GM18502 (cell line): ENCODE measurements around the gene TGM5.

ENCODE experiments used
- ATAC-seq: cut with Tn5 transposase; IDR thresholded peaks from one replicate; pipeline ENCODE4 v1.9.1; 2021; ENCODE audit warnings: mild to moderate bottlenecking; ENCODE audit not compliant: unreplicated experiment, poor library complexity

TGM5 gene

GRCh38 chr15:43219929-43220928 is 46.5 kb downstream of the TGM5 start:
- no peak for ATAC-seq

- ATAC-seq = no peak
These were observed 47.6 kb downstream of the TGM5 start for GRCh38 chr15:43218908-43219706.

- ATAC-seq = no peak
These were observed 50.8 kb downstream of the TGM5 start for GRCh38 chr15:43215961-43216360.

- no peak for ATAC-seq
These were observed 52.0 kb downstream of the TGM5 start for GRCh38 chr15:43214592-43215295.

GRCh38 chr15:43214169-43214568 is 52.6 kb downstream of the TGM5 start:
- no peak for ATAC-seq

GRCh38 chr15:43213466-43213865 is 53.3 kb downstream of the TGM5 start:
- no peak for ATAC-seq

GRCh38 chr15:43212951-43213350 is 53.8 kb downstream of the TGM5 start:
- ATAC-seq = no peak

GRCh38 chr15:43212299-43212698 is 54.4 kb downstream of the TGM5 start:
- no peak for ATAC-seq

GRCh38 chr15:43211224-43211735 is 55.4 kb downstream of the TGM5 start:
- no peak for ATAC-seq

GRCh38 chr15:43210807-43211206 is 55.9 kb downstream of the TGM5 start:
- no peak for ATAC-seq

- ATAC-seq = no peak
These were observed 56.5 kb downstream of the TGM5 start for GRCh38 chr15:43210172-43210745.

GRCh38 chr15:43209059-43209824 is 57.5 kb downstream of the TGM5 start:
- ATAC-seq = no peak

- ATAC-seq = no peak
These were observed 58.4 kb downstream of the TGM5 start for GRCh38 chr15:43208052-43209002.

- ATAC-seq = no peak
These were observed 59.7 kb downstream of the TGM5 start for GRCh38 chr15:43207024-43207423.

- no peak for ATAC-seq
These were observed 60.7 kb downstream of the TGM5 start for GRCh38 chr15:43206054-43206453.

GRCh38 chr15:43204016-43204901 is 62.5 kb downstream of the TGM5 start:
- no peak for ATAC-seq

- no peak for ATAC-seq
These were observed 66.7 kb downstream of the TGM5 start for GRCh38 chr15:43199945-43200488.
